H7 (cell line): ENCODE results near the gene LRRK1. TPM values are rescaled to one million over a fixed set of nuclear protein-coding genes. Genes with fewer than 3 reads are reported as not detected.

Source experiments
- DNase-seq: peaks from one replicate; pipeline ENCODE4 v3.0.0; 2012
- H3K27me3 ChIP-seq: 2 replicates; pipeline ENCODE4 v1.6.0; 2011; ENCODE audit warnings: mild to moderate bottlenecking, low read length; ENCODE audit not compliant: control insufficient read depth, insufficient read depth
- H3K36me3 ChIP-seq: replicated peaks from 2 replicates; pipeline ENCODE4 v1.5.1; 2011; ENCODE audit warnings: low read length; ENCODE audit not compliant: control insufficient read depth, insufficient read depth
- H3K4me3 ChIP-seq: 2 replicates; pipeline ENCODE4 v1.5.1; 2011; ENCODE audit warnings: low read depth, mild to moderate bottlenecking, control low read depth, low read length, moderate library complexity; ENCODE audit not compliant: insufficient read depth
- total RNA-seq: library from RNA; depleted of rRNA; stranded (reverse); fragments of >200 nt; shearing (Covaris generic); gene quantifications from 2 replicates; pipeline ENCODE4 v1.2.3, GENCODE V29; 2014

Gene LRRK1
- total RNA-seq, 1 experiment from 2014 or later: 3.3 TPM

- DNase-seq: peak; percentile 95
- Histone ChIP-seq H3K27me3 (no peaks in the 10 kb centered on the region), H3K4me3 (no peak overlapping the region), H3K36me3 (no peaks in the 10 kb centered on the region)
These were observed 96.0 kb downstream of the LRRK1 start for GRCh38 chr15:101014921-101015841.

- no peaks in the 10 kb centered on the region for H3K36me3 ChIP-seq
- DNase-seq: no peak
- H3K27me3 ChIP-seq: no peaks in the 10 kb centered on the region
- H3K4me3 ChIP-seq: no peak overlapping the region
These were observed 97.4 kb downstream of the LRRK1 start for GRCh38 chr15:101016581-101016980.

- H3K4me3 ChIP-seq: no peak overlapping the region
- no peaks in the 10 kb centered on the region for H3K36me3 ChIP-seq
- no peak for DNase-seq
- H3K27me3 ChIP-seq: no peaks in the 10 kb centered on the region
These were observed 98.1 kb downstream of the LRRK1 start for GRCh38 chr15:101017093-101017754.

- Histone ChIP-seq H3K27me3 (no peaks in the 10 kb centered on the region), H3K36me3 (no peaks in the 10 kb centered on the region), H3K4me3 (no peak overlapping the region)
- DNase-seq: no peak
These were observed 98.9 kb downstream of the LRRK1 start for GRCh38 chr15:101018016-101018415.

- Histone ChIP-seq H3K36me3 (no peaks in the 10 kb centered on the region), H3K4me3 (no peak overlapping the region), H3K27me3 (no peaks in the 10 kb centered on the region)
- no peak for DNase-seq
These were observed 99.3 kb downstream of the LRRK1 start for GRCh38 chr15:101018450-101018849.

- DNase-seq: no peak
- Histone ChIP-seq H3K36me3 (no peaks in the 10 kb centered on the region), H3K4me3 (no peak overlapping the region), H3K27me3 (no peaks in the 10 kb centered on the region)
These were observed 100.3 kb downstream of the LRRK1 start for GRCh38 chr15:101019366-101019896.

- no peak for DNase-seq
- Histone ChIP-seq H3K36me3 (no peaks in the 10 kb centered on the region; the same call in 1 of the 2 replicates), H3K4me3 (no peak overlapping the region), H3K27me3 (no peaks in the 10 kb centered on the region)
These were observed 101.3 kb downstream of the LRRK1 start for GRCh38 chr15:101020451-101020850.

- no peaks in the 10 kb centered on the region; the same call in 1 of the 2 replicates for H3K36me3 ChIP-seq
- H3K27me3 ChIP-seq: no peaks in the 10 kb centered on the region
- no peak overlapping the region for H3K4me3 ChIP-seq
- DNase-seq: no peak
These were observed 101.8 kb downstream of the LRRK1 start for GRCh38 chr15:101020945-101021344.

- no peaks in the 10 kb centered on the region; the same call in 1 of the 2 replicates for H3K36me3 ChIP-seq
- DNase-seq: no peak
- H3K27me3 ChIP-seq: no peaks in the 10 kb centered on the region
- H3K4me3 ChIP-seq: no peak overlapping the region
These were observed 103.1 kb downstream of the LRRK1 start for GRCh38 chr15:101022306-101022705.

GRCh38 chr15:101022876-101023275 is 103.7 kb downstream of the LRRK1 start:
- no peak for DNase-seq
- Histone ChIP-seq H3K27me3 (no peaks in the 10 kb centered on the region), H3K36me3 (no peaks in the 10 kb centered on the region; the same call in 1 of the 2 replicates), H3K4me3 (no peak overlapping the region)

- no peak for DNase-seq
- Histone ChIP-seq H3K36me3 (no peaks in the 10 kb centered on the region; the same call in 1 of the 2 replicates), H3K4me3 (no peak overlapping the region), H3K27me3 (no peaks in the 10 kb centered on the region)
These were observed 104.4 kb downstream of the LRRK1 start for GRCh38 chr15:101023501-101024072.

GRCh38 chr15:101024073-101024695 is 105.0 kb downstream of the LRRK1 start:
- Histone ChIP-seq H3K4me3 (no peak overlapping the region), H3K36me3 (no peaks in the 10 kb centered on the region; the same call in 1 of the 2 replicates), H3K27me3 (no peaks in the 10 kb centered on the region)
- DNase-seq: no peak

GRCh38 chr15:101024706-101025500 is 105.7 kb downstream of the LRRK1 start:
- DNase-seq: no peak
- no peak overlapping the region for H3K4me3 ChIP-seq
- H3K27me3 ChIP-seq: no peaks in the 10 kb centered on the region
- no peaks in the 10 kb centered on the region; the same call in 1 of the 2 replicates for H3K36me3 ChIP-seq
